ENCODE measurements around the gene IL13. TPM values are rescaled to one million over a fixed set of nuclear protein-coding genes. Genes with fewer than 3 reads are reported as not detected.
"Not testable (repeated sequence)": the region's sequence is repeated elsewhere in the genome, so short reads cannot be mapped to it uniquely, and the experiment has no call there.

IL13 gene
- total and polyA plus RNA-seq, 9 donors = not detected

GRCh38 chr5:132688536-132689339 is 30.8 kb downstream of the IL13 start:
- WGBS, 3 donors = 57 to 64% (median 62%) methylated on average over 7 of the region's 7 CpGs
- H3K4me3 ChIP-seq = no peak overlapping the region
- intact Hi-C loops (cut with DNase I) = no loop called here

GRCh38 chr5:132689513-132689912 is 31.5 kb downstream of the IL13 start:
- H3K27ac ChIP-seq = no peak overlapping the region
- no peaks in the 10 kb centered on the region for H3K36me3 ChIP-seq
- WGBS, 3 donors = 66 to 71% (median 70%) methylated on average over 7 of the region's 7 CpGs
- no peaks in the 10 kb centered on the region for H3K9me3 ChIP-seq
- intact Hi-C loops (cut with DNase I) = no loop called here
- no peaks in the 10 kb centered on the region for H3K27me3 ChIP-seq
- TF ChIP-seq POLR2A (IDR thresholded peaks at IDR 0.05) (no peak), CTCF (IDR thresholded peaks at IDR 0.05) (no peak), EP300 (IDR thresholded peaks at IDR 0.05) (no peak)
- H3K4me3 ChIP-seq = no peak overlapping the region
- no peaks in the 10 kb centered on the region for H3K4me1 ChIP-seq (ENCODE audit: insufficient read depth)
- no peak for DNase-seq

More at GRCh38 chr5:132688536-132689339, 30.8 kb downstream of the IL13 start:
- DNase-seq = no peak
- H3K36me3 ChIP-seq = no peaks in the 10 kb centered on the region
- no peak overlapping the region for H3K27ac ChIP-seq
- no peaks in the 10 kb centered on the region for H3K9me3 ChIP-seq
- no peaks in the 10 kb centered on the region for H3K27me3 ChIP-seq
- TF ChIP-seq EP300 (IDR thresholded peaks at IDR 0.05) (no peak), CTCF (IDR thresholded peaks at IDR 0.05) (no peak), POLR2A (IDR thresholded peaks at IDR 0.05) (no peak)
- no peaks in the 10 kb centered on the region for H3K4me1 ChIP-seq (ENCODE audit: insufficient read depth)

- no peaks in the 10 kb centered on the region for H3K9me3 ChIP-seq
- no peaks in the 10 kb centered on the region for H3K36me3 ChIP-seq
- H3K27ac ChIP-seq = no peak overlapping the region
- DNase-seq = no peak
- intact Hi-C loops (cut with DNase I) = no loop called here
- H3K4me3 ChIP-seq = no peak overlapping the region
- H3K4me1 ChIP-seq (ENCODE audit: insufficient read depth) = no peaks in the 10 kb centered on the region
- 95 to 99% (median 96%) methylated on average over 3 of the region's 3 CpGs for WGBS, 3 donors
- TF ChIP-seq CTCF (IDR thresholded peaks at IDR 0.05) (no peak), POLR2A (IDR thresholded peaks at IDR 0.05) (no peak), EP300 (IDR thresholded peaks at IDR 0.05) (no peak)
- no peaks in the 10 kb centered on the region for H3K27me3 ChIP-seq
These were observed 32.2 kb downstream of the IL13 start for GRCh38 chr5:132690156-132690555.

GRCh38 chr5:132691755-132692631 is 34.0 kb downstream of the IL13 start:
- H3K4me1 ChIP-seq (ENCODE audit: insufficient read depth); H3K27me3 ChIP-seq; H3K27ac ChIP-seq; H3K4me3 ChIP-seq; H3K36me3 ChIP-seq; intact Hi-C loops (cut with DNase I); DNase-seq; H3K9me3 ChIP-seq: not testable (repeated sequence)
- WGBS, 3 donors = 76 to 97% (median 77%) methylated on average over 5 of the region's 5 CpGs

- H3K4me3 ChIP-seq = no peak overlapping the region
- H3K27me3 ChIP-seq = no peaks in the 10 kb centered on the region
- TF ChIP-seq EP300 (IDR thresholded peaks at IDR 0.05) (no peak), CTCF (IDR thresholded peaks at IDR 0.05) (no peak), POLR2A (IDR thresholded peaks at IDR 0.05) (no peak)
- H3K27ac ChIP-seq = no peak overlapping the region
- no peaks in the 10 kb centered on the region for H3K4me1 ChIP-seq (ENCODE audit: insufficient read depth)
- no peak for DNase-seq
- intact Hi-C loops (cut with DNase I) = no loop called here
- no peaks in the 10 kb centered on the region for H3K36me3 ChIP-seq
- no peaks in the 10 kb centered on the region for H3K9me3 ChIP-seq
These were observed 34.6 kb downstream of the IL13 start for GRCh38 chr5:132692632-132692967.

Measured in ovary (tissue), 9 donors.